ENCODE results near the gene RASA2.
"Not testable (repeated sequence)": the region's sequence is repeated elsewhere in the genome, so short reads cannot be mapped to it uniquely, and the experiment has no call there.

RASA2 gene

GRCh38 chr3:141594357-141594756, 107.5 kb downstream of the RASA2 start:
- DNase-seq, result no peak

GRCh38 chr3:141597931-141598330, 111.1 kb downstream of the RASA2 start:
- no peak for DNase-seq

- no peak for DNase-seq
These were observed 113.5 kb downstream of the RASA2 start for GRCh38 chr3:141600331-141600730.

DNA sequence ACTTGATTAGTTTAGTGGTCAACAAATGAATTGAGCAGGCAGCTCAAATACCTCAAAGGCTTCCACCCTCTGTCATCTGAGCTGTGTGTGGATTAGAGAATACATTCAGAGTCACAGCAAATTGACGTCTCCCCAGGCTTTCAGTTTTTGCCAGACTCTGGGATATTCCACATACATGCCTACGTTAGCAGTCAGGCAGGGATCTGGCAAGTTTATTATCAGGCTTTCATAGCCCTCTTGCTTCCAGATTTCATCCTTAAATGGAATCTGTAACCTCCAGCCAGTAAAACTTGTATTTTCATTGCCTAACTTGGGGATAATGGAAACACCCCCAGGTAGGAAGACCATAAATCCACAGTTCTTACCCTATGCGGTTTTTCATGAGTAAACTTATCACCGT, 115.9 kb downstream of the RASA2 start:
- no peak for DNase-seq

- no peak for DNase-seq
These were observed 116.7 kb downstream of the RASA2 start for GRCh38 chr3:141603473-141604035.

GRCh38 chr3:141605883-141606282, 119.1 kb downstream of the RASA2 start:
- no peak for DNase-seq

DNA sequence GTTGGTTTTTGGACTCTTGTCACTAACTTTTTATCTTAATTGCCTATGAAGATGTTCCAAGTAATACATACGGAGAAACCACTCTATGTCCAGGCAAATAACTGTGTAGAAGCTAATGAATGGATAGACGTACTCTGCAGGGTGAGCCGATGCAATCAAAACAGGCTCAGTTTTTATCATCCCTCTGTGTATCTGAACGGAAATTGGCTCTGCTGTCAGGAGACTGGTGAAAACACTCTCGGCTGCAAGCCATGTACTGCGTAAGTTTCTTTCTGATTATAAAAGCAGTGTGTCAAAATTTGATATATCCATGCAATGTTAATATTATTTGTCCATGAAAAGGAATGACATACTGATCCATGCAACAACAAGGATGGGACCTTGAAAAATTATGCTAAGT, 121.6 kb downstream of the RASA2 start:
- no peak for DNase-seq

DNA sequence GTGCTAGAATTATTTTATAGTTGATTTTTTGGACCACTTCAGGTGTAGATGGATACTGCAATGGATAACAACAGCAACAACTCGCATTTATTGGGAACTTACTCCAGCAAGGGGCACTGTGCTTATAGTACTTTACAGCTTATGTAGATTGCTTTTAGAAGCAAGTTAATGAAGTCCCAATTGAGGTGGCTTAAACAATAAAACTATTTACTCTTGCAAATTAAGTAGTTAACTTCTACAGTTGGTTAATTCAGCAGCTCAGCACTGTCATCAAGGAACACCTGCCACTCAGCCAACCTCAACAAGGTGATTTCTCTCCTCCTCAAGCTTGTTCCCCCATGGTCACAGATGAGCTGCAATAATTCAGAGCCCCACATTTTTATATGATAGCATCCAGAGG, 124.1 kb downstream of the RASA2 start:
- DNase-seq, result no peak

- no peak for DNase-seq
These were observed 131.5 kb downstream of the RASA2 start for GRCh38 chr3:141618103-141618910.

DNA sequence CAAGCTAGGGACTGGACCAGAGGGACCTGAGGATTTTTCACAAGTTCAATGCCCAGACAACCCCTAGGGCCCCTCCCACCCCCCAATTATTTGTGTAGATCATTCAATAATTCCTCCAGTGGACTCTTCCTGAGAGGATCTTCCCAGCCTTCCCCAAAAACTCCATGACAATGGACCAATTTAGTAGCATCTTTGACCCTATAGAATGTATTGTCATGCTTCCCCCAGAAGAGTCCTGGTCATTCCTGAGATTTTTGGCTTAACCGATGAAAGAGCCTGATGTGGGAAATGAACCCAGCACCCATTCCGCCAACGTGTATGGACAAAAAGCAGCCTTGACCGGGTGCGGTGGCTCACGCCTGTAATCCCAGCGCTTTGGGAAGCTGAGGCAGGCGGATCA, 132.1 kb downstream of the RASA2 start:
- no peak for DNase-seq

DNA sequence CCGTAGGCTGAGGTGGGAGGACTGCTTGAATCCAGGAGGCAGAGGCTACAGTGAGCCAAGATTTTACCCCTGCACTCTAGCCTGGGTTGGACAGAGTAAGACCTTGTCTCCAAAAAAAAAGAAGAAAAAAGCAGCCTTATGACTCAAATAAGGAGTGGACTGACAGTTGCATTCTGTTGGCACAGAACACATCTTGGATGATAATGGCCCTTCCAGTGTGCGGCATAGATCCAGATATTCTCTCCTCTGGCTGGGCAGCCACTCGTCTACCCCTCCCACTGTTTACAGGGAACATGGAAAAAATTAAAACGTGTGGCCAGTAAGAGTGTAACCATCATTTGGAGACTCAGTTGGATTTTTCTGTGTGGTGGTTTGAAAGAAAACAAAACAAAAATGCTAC, 132.6 kb downstream of the RASA2 start:
- DNase-seq, result no peak

DNA sequence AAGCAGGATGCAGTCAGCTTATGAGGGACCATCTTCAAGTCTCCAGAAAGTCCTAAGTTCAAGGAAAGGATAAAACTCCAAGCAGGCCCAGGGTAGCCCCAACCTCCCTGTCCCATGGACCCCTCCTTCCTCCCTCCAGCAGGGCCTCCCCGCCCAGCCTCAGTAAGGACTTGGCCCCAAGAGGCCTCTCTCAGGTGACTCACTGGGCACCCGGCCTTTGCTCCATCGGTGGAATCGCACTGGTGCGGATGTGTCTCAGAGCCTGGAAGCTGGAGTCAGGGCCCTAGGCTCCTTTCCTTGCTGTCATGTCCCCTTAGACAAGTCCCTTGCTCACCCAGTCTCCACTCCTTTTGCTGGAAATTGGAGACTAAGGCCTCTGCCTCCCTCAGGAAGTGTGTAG, 136.9 kb downstream of the RASA2 start:
- no peak for DNase-seq

GRCh38 chr3:141625506-141625905, 138.7 kb downstream of the RASA2 start:
- DNase-seq, result no peak

GRCh38 chr3:141628334-141628733, 141.5 kb downstream of the RASA2 start:
- not testable (repeated sequence) for DNase-seq

DNA sequence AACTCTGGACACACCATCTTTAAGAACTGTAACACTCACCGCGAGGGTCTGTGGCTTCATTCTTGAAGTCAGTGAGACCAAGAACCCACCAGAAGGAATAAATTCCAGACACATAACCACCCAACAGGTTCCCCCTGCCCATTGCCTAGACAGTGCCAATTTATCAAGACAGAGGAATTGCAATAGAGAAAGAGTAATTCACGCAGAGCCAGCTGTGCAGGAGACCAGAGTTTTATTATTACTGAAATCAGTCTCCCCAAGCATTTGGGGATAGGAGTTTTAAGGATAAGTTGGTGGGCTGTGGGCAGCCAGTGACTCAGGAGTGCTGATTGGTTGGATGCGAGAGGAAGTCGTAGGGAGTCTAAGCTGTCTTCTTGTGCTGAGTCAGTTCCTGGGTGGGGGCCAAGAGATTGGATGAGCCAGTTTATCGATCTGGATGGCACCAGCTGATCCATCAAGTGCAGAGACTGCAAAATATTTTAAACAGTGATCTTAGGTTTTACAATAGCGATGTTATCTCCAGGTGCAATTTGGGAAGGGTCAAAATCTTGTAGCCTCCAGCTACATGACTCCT, 142.1 kb downstream of the RASA2 start:
- not testable (repeated sequence) for DNase-seq

DNA sequence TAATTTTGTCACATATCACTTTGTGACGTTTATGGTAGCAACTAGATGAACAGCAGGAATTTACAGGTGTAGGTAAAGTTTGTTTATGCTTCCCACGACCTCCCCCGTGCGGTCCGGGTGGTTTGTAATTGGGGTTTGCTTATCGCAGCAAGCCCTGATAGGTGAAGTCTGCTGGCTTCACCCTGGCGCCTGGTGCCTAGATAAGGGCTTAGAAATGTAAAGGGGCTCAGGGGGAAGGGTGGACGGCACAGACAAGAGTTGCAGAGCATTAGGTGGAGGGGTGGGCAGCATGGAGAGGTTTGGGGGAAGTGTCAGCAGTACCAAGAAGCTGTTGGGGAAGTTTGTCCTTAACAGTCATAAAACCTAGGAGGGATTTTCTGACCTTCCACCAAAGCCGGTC, 143.1 kb downstream of the RASA2 start:
- DNase-seq, result no peak

DNA sequence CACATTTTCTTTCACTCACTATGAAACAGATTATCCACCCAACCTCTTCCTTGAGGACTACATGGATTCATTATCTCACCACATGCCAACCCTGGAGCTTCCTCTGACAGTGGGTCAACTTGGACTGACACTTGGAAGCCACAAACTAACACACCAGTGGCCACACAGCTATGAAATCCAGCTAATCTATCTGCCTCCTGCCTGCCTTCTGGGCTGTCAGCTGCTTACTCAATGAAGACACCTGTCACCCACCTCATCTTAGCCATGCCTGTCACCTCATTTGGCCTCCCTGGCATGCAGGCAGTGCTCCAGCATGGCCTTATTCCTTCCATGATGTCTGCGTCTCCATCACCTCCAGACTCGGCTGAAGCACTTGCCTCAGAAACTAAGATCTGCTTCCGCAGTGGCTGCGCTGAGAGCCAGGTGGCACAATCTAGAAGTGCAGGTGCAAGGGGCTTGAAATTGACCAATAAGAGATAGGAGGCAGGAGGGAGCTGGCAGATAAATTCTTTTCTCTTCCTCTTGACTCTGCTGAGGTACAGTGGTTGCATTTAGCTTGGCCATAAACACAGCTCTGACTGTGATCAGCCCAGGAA, 146.1 kb downstream of the RASA2 start:
- no peak for DNase-seq

GRCh38 chr3:141642215-141642614, 155.4 kb downstream of the RASA2 start:
- DNase-seq, result no peak

- no peak for DNase-seq
These were observed 156.6 kb downstream of the RASA2 start for GRCh38 chr3:141643391-141643790.

GRCh38 chr3:141643796-141644195, 157.0 kb downstream of the RASA2 start:
- DNase-seq, result no peak

GRCh38 chr3:141644931-141645330, 158.1 kb downstream of the RASA2 start:
- DNase-seq, result peak; percentile 64

DNA sequence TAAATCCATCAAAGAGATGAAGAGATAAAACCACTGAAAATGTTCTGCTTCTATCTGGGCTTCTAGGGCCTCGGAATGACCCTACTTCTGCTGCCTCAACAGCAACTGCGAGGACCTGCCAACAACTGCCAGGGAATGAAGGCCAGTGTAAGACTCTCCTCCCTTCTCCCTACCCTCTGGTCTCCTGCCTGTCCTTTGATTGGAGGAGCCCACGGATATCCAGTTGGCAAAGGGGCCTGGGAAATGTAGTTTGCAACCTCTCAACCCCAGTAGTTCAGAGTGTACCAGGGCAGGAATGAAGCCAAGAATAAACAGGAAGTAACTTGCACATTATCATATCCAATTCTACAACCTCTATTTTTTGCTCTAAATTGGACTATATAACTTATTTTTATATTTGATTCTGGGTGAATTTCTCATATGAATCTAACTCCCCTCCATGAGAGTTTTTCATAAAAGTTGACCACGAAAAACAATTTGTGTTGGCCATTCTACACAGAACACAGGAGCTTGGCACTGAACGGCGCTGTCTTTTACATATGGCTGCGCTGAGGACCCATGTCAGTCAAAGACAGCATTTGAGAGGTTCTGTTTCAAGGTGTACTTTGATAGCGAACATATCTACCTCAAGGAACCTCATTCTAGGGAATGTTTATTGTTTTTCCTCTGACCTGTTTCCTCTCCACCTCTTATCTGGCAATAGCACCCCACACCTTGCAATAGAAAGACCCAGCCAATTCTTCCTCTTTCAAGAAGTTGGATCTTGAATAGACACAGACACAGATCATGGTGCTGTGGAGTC, 160.1 kb downstream of the RASA2 start:
- DNase-seq, result peak; percentile 36

- DNase-seq, result no peak
These were observed 160.7 kb downstream of the RASA2 start for GRCh38 chr3:141647562-141647915.
